Osteocyte (in vitro differentiated cells): ENCODE results near the gene MYBPH. TPM values are rescaled to one million over a fixed set of nuclear protein-coding genes. Genes with fewer than 3 reads are reported as not detected.

Source experiments
- DNase-seq: peaks from one replicate; pipeline ENCODE4 v3.0.0; 2021; ENCODE audit warnings: mixed read lengths; ENCODE audit not compliant: unreplicated experiment; ENCODE audit errors: extremely low spot score
- H3K27ac Mint-ChIP-seq: one replicate; pipeline ENCODE4 v1.8.0; 2021; ENCODE audit warnings: mild to moderate bottlenecking, mixed read lengths; ENCODE audit not compliant: unreplicated experiment
- H3K27me3 Mint-ChIP-seq: one replicate; pipeline ENCODE4 v1.8.0; 2021; ENCODE audit warnings: mixed read lengths; ENCODE audit not compliant: unreplicated experiment
- H3K36me3 Mint-ChIP-seq: one replicate; pipeline ENCODE4 v1.8.0; 2021; ENCODE audit warnings: mixed read lengths; ENCODE audit not compliant: unreplicated experiment
- H3K4me1 Mint-ChIP-seq: one replicate; pipeline ENCODE4 v1.8.0; 2021; ENCODE audit warnings: mixed read lengths; ENCODE audit not compliant: unreplicated experiment
- H3K4me3 Mint-ChIP-seq: one replicate; pipeline ENCODE4 v1.8.0; 2021; ENCODE audit warnings: mild to moderate bottlenecking, moderate library complexity, mixed read lengths; ENCODE audit not compliant: unreplicated experiment
- H3K9me3 Mint-ChIP-seq: one replicate; pipeline ENCODE4 v1.8.0; 2021; ENCODE audit warnings: mixed read lengths; ENCODE audit not compliant: unreplicated experiment
- CTCF ChIP-seq: fragments of 200-600 bp; sonication (generic); IDR thresholded peaks from 2 replicates; pipeline ENCODE4 v1.5.0; 2021; ENCODE audit warnings: antibody characterized with exemption, mild to moderate bottlenecking, moderate library complexity
- total RNA-seq: library from RNA; stranded (reverse); gene quantifications from 2 replicates; pipeline ENCODE4 v1.2.1, GENCODE V29; 2021

The MYBPH gene
- total RNA-seq, 1 donor from 2014 or later, result not detected

DNA sequence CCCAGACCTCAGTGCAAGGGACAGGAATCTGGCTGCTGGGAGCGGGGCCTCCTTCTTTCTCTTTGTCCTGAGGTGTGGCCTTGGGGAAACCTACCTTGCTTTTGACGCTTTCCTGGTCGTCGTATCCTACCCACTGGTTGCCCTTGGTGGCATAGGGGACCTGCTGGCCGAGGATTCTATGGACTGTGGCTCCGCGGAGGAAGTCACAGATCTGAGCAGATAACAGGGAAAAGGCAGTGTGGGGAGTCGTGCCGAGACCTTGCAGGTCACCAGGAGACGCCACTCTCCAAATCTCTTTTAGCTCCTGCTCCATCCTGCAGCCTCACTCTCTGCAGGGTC lies 4.0 kb upstream of the MYBPH start:
- Mint-ChIP-seq H3K27ac (no peak overlapping the region), H3K27me3 (peaks cover 2% of the 10 kb centered on the region), H3K4me3 (no peak overlapping the region), H3K4me1 (peaks cover 13% of the 10 kb centered on the region), H3K9me3 (no peaks in the 10 kb centered on the region), H3K36me3 (no peaks in the 10 kb centered on the region)
- no peak for DNase-seq
- TF ChIP-seq CTCF, result no peak

GRCh38 chr1:203178821-203179666 lies 3.4 kb upstream of the MYBPH start:
- no peak overlapping the region for H3K27ac Mint-ChIP-seq

GRCh38 chr1:203178083-203178482 lies 2.5 kb upstream of the MYBPH start:
- Mint-ChIP-seq H3K4me3 (no peak overlapping the region), H3K27me3 (peaks cover 2% of the 10 kb centered on the region), H3K9me3 (no peaks in the 10 kb centered on the region), H3K27ac (no peak overlapping the region), H3K36me3 (no peaks in the 10 kb centered on the region), H3K4me1 (peaks cover 13% of the 10 kb centered on the region)
- DNase-seq, result no peak
- TF ChIP-seq CTCF, result no peak

More at GRCh38 chr1:203178821-203179666, 3.4 kb upstream of the MYBPH start:
- Mint-ChIP-seq H3K4me3 (no peak overlapping the region), H3K36me3 (no peaks in the 10 kb centered on the region), H3K4me1 (peaks cover 13% of the 10 kb centered on the region), H3K9me3 (no peaks in the 10 kb centered on the region), H3K27me3 (peaks cover 2% of the 10 kb centered on the region)
- no peak for DNase-seq
- TF ChIP-seq CTCF, result no peak

- no peaks in the 10 kb centered on the region for H3K9me3 Mint-ChIP-seq
- TF ChIP-seq CTCF, result no peak
- no peaks in the 10 kb centered on the region for H3K36me3 Mint-ChIP-seq
- peaks cover 2% of the 10 kb centered on the region for H3K27me3 Mint-ChIP-seq
- peaks cover 13% of the 10 kb centered on the region for H3K4me1 Mint-ChIP-seq
- no peak for DNase-seq
- H3K4me3 Mint-ChIP-seq, result no peak overlapping the region
- no peak overlapping the region for H3K27ac Mint-ChIP-seq
Measured at GRCh38 chr1:203177470-203178039, 1.9 kb upstream of the MYBPH start.

GRCh38 chr1:203177036-203177405 lies 1.4 kb upstream of the MYBPH start:
- no peak for TF ChIP-seq CTCF
- Mint-ChIP-seq H3K27me3 (peaks cover 2% of the 10 kb centered on the region), H3K4me1 (peaks cover 13% of the 10 kb centered on the region), H3K27ac (no peak overlapping the region), H3K9me3 (no peaks in the 10 kb centered on the region), H3K4me3 (no peak overlapping the region), H3K36me3 (no peaks in the 10 kb centered on the region)
- no peak for DNase-seq
